Nephron progenitor cell (in vitro differentiated cells): ENCODE results near the gene GLI2.

Experiments used
- DNase-seq: peaks from one replicate; pipeline ENCODE4 v3.0.0; 2021
- H3K27ac Mint-ChIP-seq: 2 replicates; pipeline ENCODE4 v1.8.0; 2021; ENCODE audit warnings: mild to moderate bottlenecking, moderate library complexity, mixed read lengths
- H3K27me3 Mint-ChIP-seq: 2 replicates; pipeline ENCODE4 v1.8.0; 2021; ENCODE audit warnings: mild to moderate bottlenecking, low read depth, mixed read lengths; ENCODE audit not compliant: poor library complexity
- H3K36me3 Mint-ChIP-seq: 2 replicates; pipeline ENCODE4 v1.8.0; 2021; ENCODE audit warnings: low read depth, mixed read lengths
- H3K4me1 Mint-ChIP-seq: 2 replicates; pipeline ENCODE4 v1.8.0; 2021; ENCODE audit warnings: mixed read lengths
- H3K4me3 Mint-ChIP-seq: 2 replicates; pipeline ENCODE4 v1.8.0; 2021; ENCODE audit warnings: mild to moderate bottlenecking, moderate library complexity, mixed read lengths
- H3K9me3 Mint-ChIP-seq: 2 replicates; pipeline ENCODE4 v1.8.0; 2021; ENCODE audit warnings: mild to moderate bottlenecking, moderate library complexity, mixed read lengths
- CTCF ChIP-seq: fragments of 200-600 bp; sonication (generic); IDR thresholded peaks from 2 replicates; pipeline ENCODE4 v1.5.0; 2021; ENCODE audit warnings: antibody characterized with exemption

GLI2 gene

GRCh38 chr2:120692691-120693090 lies 43.0 kb upstream of the GLI2 start:
- no peak overlapping the region for H3K27ac Mint-ChIP-seq
- H3K4me3 Mint-ChIP-seq, result no peak overlapping the region
- no peaks in the 10 kb centered on the region for H3K9me3 Mint-ChIP-seq
- peaks cover 7% of the 10 kb centered on the region for H3K4me1 Mint-ChIP-seq
- no peak for TF ChIP-seq CTCF
- H3K36me3 Mint-ChIP-seq, result no peaks in the 10 kb centered on the region
- H3K27me3 Mint-ChIP-seq, result peaks cover 90% of the 10 kb centered on the region
- DNase-seq, result no peak

GRCh38 chr2:120693121-120693520 lies 42.5 kb upstream of the GLI2 start:
- Mint-ChIP-seq H3K4me1 (peaks cover 7% of the 10 kb centered on the region), H3K4me3 (no peak overlapping the region), H3K27me3 (peaks cover 87% of the 10 kb centered on the region), H3K36me3 (no peaks in the 10 kb centered on the region), H3K9me3 (no peaks in the 10 kb centered on the region), H3K27ac (no peak overlapping the region)
- TF ChIP-seq CTCF, result no peak
- DNase-seq, result no peak

GRCh38 chr2:120694034-120694433 lies 41.6 kb upstream of the GLI2 start:
- no peak for DNase-seq
- no peaks in the 10 kb centered on the region for H3K9me3 Mint-ChIP-seq
- H3K27me3 Mint-ChIP-seq, result peaks cover 78% of the 10 kb centered on the region
- H3K27ac Mint-ChIP-seq, result no peak overlapping the region
- no peaks in the 10 kb centered on the region for H3K36me3 Mint-ChIP-seq
- peaks cover 8% of the 10 kb centered on the region for H3K4me1 Mint-ChIP-seq
- no peak for TF ChIP-seq CTCF
- no peak overlapping the region for H3K4me3 Mint-ChIP-seq

GRCh38 chr2:120697471-120697870 lies 38.2 kb upstream of the GLI2 start:
- peaks cover 55% of the 10 kb centered on the region for H3K27me3 Mint-ChIP-seq
- no peaks in the 10 kb centered on the region for H3K9me3 Mint-ChIP-seq
- peaks cover 26% of the 10 kb centered on the region for H3K4me1 Mint-ChIP-seq
- H3K4me3 Mint-ChIP-seq, result no peak overlapping the region
- no peak for DNase-seq
- no peak overlapping the region for H3K27ac Mint-ChIP-seq
- TF ChIP-seq CTCF, result no peak
- no peaks in the 10 kb centered on the region for H3K36me3 Mint-ChIP-seq

- Mint-ChIP-seq H3K36me3 (no peaks in the 10 kb centered on the region), H3K4me1 (peaks cover 44% of the 10 kb centered on the region), H3K27me3 (peaks cover 50% of the 10 kb centered on the region), H3K27ac (no peak overlapping the region), H3K9me3 (no peaks in the 10 kb centered on the region), H3K4me3 (no peak overlapping the region)
- no peak for DNase-seq
- TF ChIP-seq CTCF, result no peak
These were observed 36.4 kb upstream of the GLI2 start for GRCh38 chr2:120699292-120699691.

GRCh38 chr2:120700659-120701058 lies 35.0 kb upstream of the GLI2 start:
- peaks cover 41% of the 10 kb centered on the region for H3K4me1 Mint-ChIP-seq
- H3K27me3 Mint-ChIP-seq, result peaks cover 44% of the 10 kb centered on the region
- H3K27ac Mint-ChIP-seq, result no peak overlapping the region
- no peaks in the 10 kb centered on the region for H3K36me3 Mint-ChIP-seq
- no peak overlapping the region for H3K4me3 Mint-ChIP-seq
- DNase-seq, result no peak
- TF ChIP-seq CTCF, result no peak
- H3K9me3 Mint-ChIP-seq, result no peaks in the 10 kb centered on the region
